A549 (cell line): ENCODE data around the gene ITFG1. TPM values are rescaled to one million over a fixed set of nuclear protein-coding genes. Genes with fewer than 3 reads are reported as not detected.
"Not testable (repeated sequence)": the region's sequence is repeated elsewhere in the genome, so short reads cannot be mapped to it uniquely, and the experiment has no call there.

Experiments
- ATAC-seq, 2 experiments: fragments of 200-7000 bp in 1 of 2; fragments of >200 bp in 1 of 2; cut with Nextera tagmentation in 1 of 2; cut with Tn5 transposase in 1 of 2; 3 replicates each; pipeline versions ENCODE4 v1.8.0 to v1.9.1; 2018 to 2020; ENCODE audit warnings: mild to moderate bottlenecking in 1 of 2, moderate library complexity in 1 of 2
- CTCF ChIA-PET: fragments of 300-600 bp; sonication (Branson Sonifier 250); formaldehyde crosslinking; extraction: SDS; loops from one replicate; lab custom pipeline; 2021; ENCODE audit warnings: antibody characterized with exemption, inconsistent platforms; lab: Yijun Ruan, JAX
- POLR2A ChIA-PET: fragments of 350-600 bp; formaldehyde crosslinking; extraction: SDS; loops from one replicate; lab custom pipeline; 2021; ENCODE audit warnings: antibody characterized with exemption, inconsistent platforms; lab: Yijun Ruan, JAX
- DNase-seq, 2 experiments: peaks; one replicate each; pipeline versions ENCODE4 v3.0.0 to v3.0.0-alpha.2; 2011 to 2016; ENCODE audit warnings: low read depth in 1 of 2, low spot score in 1 of 2
- FAIRE-seq: peaks from 2 replicates; lab custom pipeline; 2011; peaks lifted over from hg19 to GRCh38; lab: Jason Lieb, UNC
- H3K27ac ChIP-seq, 2 experiments: fragments of >200 bp; sonication (Bioruptor Twin); formaldehyde crosslinking; 3 replicates each; pipeline ENCODE4 v1.5.1; 2016 to 2017
- H3K4me1 ChIP-seq: fragments of >200 bp; sonication (Bioruptor Twin); formaldehyde crosslinking; 3 replicates; pipeline ENCODE4 v1.6.1; 2016
- H3K4me2 ChIP-seq: fragments of >200 bp; sonication (Bioruptor Twin); formaldehyde crosslinking; 3 replicates; pipeline ENCODE4 v1.6.1; 2016
- H3K4me3 ChIP-seq: fragments of >200 bp; sonication (Bioruptor Twin); formaldehyde crosslinking; 3 replicates; pipeline ENCODE4 v1.5.1; 2016
- H3K9me3 ChIP-seq: fragments of >200 bp; sonication (Bioruptor Twin); formaldehyde crosslinking; 3 replicates; pipeline ENCODE4 v1.6.1; 2016
- CHD2 ChIP-seq: fragments of 150-350 bp; IDR thresholded peaks from 2 replicates; pipeline ENCODE4 v1.6.1; 2014; ENCODE audit warnings: low read length; ENCODE audit not compliant: partially characterized antibody
- FOSL2 ChIP-seq, 2 experiments: fragments of 450-650 bp in 1 of 2; fragments of >200 bp in 1 of 2; sonication (Bioruptor Twin) in 1 of 2; formaldehyde crosslinking; IDR thresholded peaks; 2 replicates each; pipeline versions ENCODE4 v1.5.0 to v1.6.1; 2016 to 2020; ENCODE audit warnings: mild to moderate bottlenecking in 1 of 2, moderate library complexity in 1 of 2
- FOXS1 ChIP-seq: fragments of 250-450 bp; sonication (Bioruptor Pico); IDR thresholded peaks from 2 replicates; pipeline ENCODE4 v1.5.0; 2020; ENCODE audit warnings: mild to moderate bottlenecking, moderate library complexity
- HDAC2 ChIP-seq: fragments of 200-600 bp; sonication (generic); IDR thresholded peaks from 2 replicates; pipeline ENCODE4 v1.6.1; 2016
- HOXA7 ChIP-seq: fragments of 250-450 bp; sonication (Bioruptor Pico); IDR thresholded peaks from 2 replicates; pipeline ENCODE4 v1.5.0; 2020; ENCODE audit warnings: mild to moderate bottlenecking, moderate library complexity
- HOXB13 ChIP-seq: fragments of 250-450 bp; sonication (Bioruptor Pico); IDR thresholded peaks from 2 replicates; pipeline ENCODE4 v1.5.0; 2020; ENCODE audit warnings: low read depth, mild to moderate bottlenecking, moderate library complexity
- KDM1A ChIP-seq: fragments of 200-600 bp; sonication (generic); IDR thresholded peaks from 2 replicates; pipeline ENCODE4 v1.6.1; 2016; ENCODE audit warnings: low read depth, mild to moderate bottlenecking
- KDM5A ChIP-seq: fragments of 200-600 bp; sonication (generic); IDR thresholded peaks from 2 replicates; pipeline ENCODE4 v1.6.1; 2016; ENCODE audit warnings: antibody characterized with exemption, mild to moderate bottlenecking
- NFE2L2 ChIP-seq: fragments of 150-350 bp; conservative IDR thresholded peaks from 2 replicates; pipeline ENCODE4 v1.6.1; 2014; ENCODE audit warnings: low read length
- NPAS2 ChIP-seq: fragments of 250-450 bp; sonication (Bioruptor Pico); IDR thresholded peaks from 2 replicates; pipeline ENCODE4 v1.8.0; 2022; ENCODE audit warnings: mild to moderate bottlenecking, moderate library complexity, borderline replicate concordance
- POLR2A ChIP-seq: IDR thresholded peaks from 2 replicates; pipeline ENCODE4 v1.6.1; 2012; ENCODE audit warnings: mild to moderate bottlenecking, low read length
- POLR2AphosphoS2 ChIP-seq: conservative IDR thresholded peaks from 2 replicates; pipeline ENCODE4 v1.6.1; 2012; ENCODE audit warnings: low read length, improper control_type of control experiment, inconsistent platforms
- RAD21 ChIP-seq, 2 experiments: fragments of >200 bp in 1 of 2; sonication (Bioruptor Twin) in 1 of 2; formaldehyde crosslinking in 1 of 2; IDR thresholded peaks in 1 of 2; conservative IDR thresholded peaks in 1 of 2; 2 replicates in 1 of 2; 3 replicates in 1 of 2; pipeline ENCODE4 v1.6.1; 2012 to 2018; ENCODE audit warnings: inconsistent platforms in 1 of 2
- RFX5 ChIP-seq: fragments of 450-650 bp; IDR thresholded peaks from 2 replicates; pipeline ENCODE4 v1.7.1; 2014; ENCODE audit warnings: antibody characterized with exemption, mild to moderate bottlenecking, moderate library complexity
- RNF2 ChIP-seq: fragments of 200-600 bp; sonication (generic); IDR thresholded peaks from 2 replicates; pipeline ENCODE4 v1.6.1; 2016; ENCODE audit warnings: low read depth, mild to moderate bottlenecking, antibody characterized with exemption, moderate library complexity, borderline replicate concordance
- SMC3 ChIP-seq: fragments of >200 bp; sonication (Bioruptor Twin); formaldehyde crosslinking; IDR thresholded peaks from 3 replicates; pipeline ENCODE4 v1.6.1; 2018; ENCODE audit warnings: inconsistent platforms
- SREBF2 ChIP-seq: fragments of 450-650 bp; IDR thresholded peaks from 2 replicates; pipeline ENCODE4 v1.6.1; 2014; ENCODE audit warnings: mild to moderate bottlenecking, moderate library complexity
- TFCP2L1 ChIP-seq: fragments of 250-450 bp; sonication (Bioruptor Pico); IDR thresholded peaks from 2 replicates; pipeline ENCODE4 v1.5.0; 2021; ENCODE audit warnings: mild to moderate bottlenecking
- TP53 ChIP-seq: fragments of 250-450 bp; sonication (Bioruptor Pico); IDR thresholded peaks from 2 replicates; pipeline ENCODE4 v1.5.0; 2021; ENCODE audit warnings: mild to moderate bottlenecking, moderate library complexity
- ZC3H11A ChIP-seq: fragments of 450-650 bp; IDR thresholded peaks from 2 replicates; pipeline ENCODE4 v1.6.1; 2014; ENCODE audit warnings: antibody characterized with exemption, mild to moderate bottlenecking
- ZSCAN20 ChIP-seq: fragments of 250-450 bp; sonication (Bioruptor Pico); IDR thresholded peaks from 2 replicates; pipeline ENCODE4 v1.8.0; 2022; ENCODE audit warnings: mild to moderate bottlenecking, moderate library complexity
- WGBS: methylation state at CpG from one replicate; pipeline ENCODE4 v1.1.6; 2017; ENCODE audit errors: missing lambda C conversion rate; 5-methylcytosine and 5-hydroxymethylcytosine counted together
- polyA plus RNA-seq, 4 experiments: library from polyadenylated mRNA; depleted of rRNA in 3 of 4; stranded (reverse); fragments of >200 nt; fragmentation: RNase III in 1 of 4; extraction: RNeasy Plus Mini Kit Qiagen cat#74134 plus additional on column Dnase treatment in 1 of 4; gene quantifications; 2 replicates in 3 of 4; 3 replicates in 1 of 4; pipeline ENCODE4 v1.2.3, GENCODE V29; 2011 to 2017
- TF ChIP-seq, protein P1 (sequence below): fragments of 250-450 bp; sonication (Bioruptor Pico); IDR thresholded peaks from 2 replicates; pipeline ENCODE4 v1.5.0; 2021; ENCODE audit warnings: mild to moderate bottlenecking, moderate library complexity, borderline replicate concordance
- TF ChIP-seq, protein P2 (sequence below): fragments of >200 bp; sonication (Bioruptor Twin); formaldehyde crosslinking; IDR thresholded peaks from 2 replicates; pipeline ENCODE4 v1.6.1; 2016
- TF ChIP-seq, protein P3 (sequence below): IDR thresholded peaks from 2 replicates; pipeline ENCODE4 v1.6.1; 2012; ENCODE audit warnings: low read depth, borderline replicate concordance
- TF ChIP-seq, protein P4 (sequence below): fragments of >200 bp; sonication (Bioruptor Twin); formaldehyde crosslinking; IDR thresholded peaks from 3 replicates; pipeline ENCODE4 v1.6.1; 2016

ITFG1 gene
- polyA plus RNA-seq, 2 of the 4 experiments (the other 2 are of a cell fraction), result 32.9 to 112 TPM

DNA sequence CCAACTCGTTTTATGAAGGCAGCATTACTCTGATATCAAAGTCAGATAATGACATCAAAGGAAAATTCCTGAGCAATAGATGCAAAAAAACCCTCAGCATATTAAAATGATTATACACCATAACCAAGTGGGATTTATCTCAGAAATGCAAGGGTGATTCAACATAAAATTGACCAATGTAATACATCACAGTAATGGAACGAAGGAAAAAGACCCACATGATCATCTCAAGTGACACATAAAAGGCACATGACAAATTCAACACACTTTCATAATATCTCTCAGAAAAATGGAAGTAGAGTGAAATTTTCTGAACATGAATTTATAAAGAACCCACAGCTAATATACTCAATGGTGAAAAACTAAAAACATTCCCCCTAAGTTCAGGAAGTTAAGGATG is 118.8 kb downstream of the ITFG1 start:
- Histone ChIP-seq H3K9me3 (peaks cover 8% of the 10 kb centered on the region; the same call in 1 of the 3 replicates), H3K4me1 (no peaks in the 10 kb centered on the region)
- CTCF ChIA-PET, result no interaction called here
- 53% methylated on average over 2 of the region's 2 CpGs for WGBS
- TF ChIP-seq, protein P1, sequence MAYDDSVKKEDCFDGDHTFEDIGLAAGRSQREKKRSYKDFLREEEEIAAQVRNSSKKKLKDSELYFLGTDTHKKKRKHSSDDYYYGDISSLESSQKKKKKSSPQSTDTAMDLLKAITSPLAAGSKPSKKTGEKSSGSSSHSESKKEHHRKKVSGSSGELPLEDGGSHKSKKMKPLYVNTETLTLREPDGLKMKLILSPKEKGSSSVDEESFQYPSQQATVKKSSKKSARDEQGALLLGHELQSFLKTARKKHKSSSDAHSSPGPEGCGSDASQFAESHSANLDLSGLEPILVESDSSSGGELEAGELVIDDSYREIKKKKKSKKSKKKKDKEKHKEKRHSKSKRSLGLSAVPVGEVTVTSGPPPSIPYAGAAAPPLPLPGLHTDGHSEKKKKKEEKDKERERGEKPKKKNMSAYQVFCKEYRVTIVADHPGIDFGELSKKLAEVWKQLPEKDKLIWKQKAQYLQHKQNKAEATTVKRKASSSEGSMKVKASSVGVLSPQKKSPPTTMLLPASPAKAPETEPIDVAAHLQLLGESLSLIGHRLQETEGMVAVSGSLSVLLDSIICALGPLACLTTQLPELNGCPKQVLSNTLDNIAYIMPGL, result no peak
- TF ChIP-seq CHD2 (no peak), NPAS2 (no peak), SMC3 (no peak), POLR2AphosphoS2 (no peak), RNF2 (no peak), RFX5 (no peak), TP53 (no peak), FOSL2 (IDR thresholded peaks at IDR 0.05) (no peak), FOSL2 (CRISPR knock-in tag; IDR thresholded peaks at IDR 0.05) (no peak), HOXB13 (CRISPR knock-in tag) (no peak), HOXA7 (CRISPR knock-in tag) (no peak), POLR2A (no peak)
- TF ChIP-seq, protein P2, sequence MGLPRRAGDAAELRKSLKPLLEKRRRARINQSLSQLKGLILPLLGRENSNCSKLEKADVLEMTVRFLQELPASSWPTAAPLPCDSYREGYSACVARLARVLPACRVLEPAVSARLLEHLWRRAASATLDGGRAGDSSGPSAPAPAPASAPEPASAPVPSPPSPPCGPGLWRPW, result no peak
- TF ChIP-seq, protein P3, sequence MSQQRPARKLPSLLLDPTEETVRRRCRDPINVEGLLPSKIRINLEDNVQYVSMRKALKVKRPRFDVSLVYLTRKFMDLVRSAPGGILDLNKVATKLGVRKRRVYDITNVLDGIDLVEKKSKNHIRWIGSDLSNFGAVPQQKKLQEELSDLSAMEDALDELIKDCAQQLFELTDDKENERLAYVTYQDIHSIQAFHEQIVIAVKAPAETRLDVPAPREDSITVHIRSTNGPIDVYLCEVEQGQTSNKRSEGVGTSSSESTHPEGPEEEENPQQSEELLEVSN, result no peak
- TF ChIP-seq, all 56 proteins: peak for 0
- Histone ChIP-seq H3K27ac (no peak overlapping the region), H3K4me2 (no peak overlapping the region), H3K4me3 (no peak overlapping the region)
- ATAC-seq, result no peak
- POLR2A ChIA-PET, result no interaction called here
- no peak for DNase-seq
- no peak for FAIRE-seq

DNA sequence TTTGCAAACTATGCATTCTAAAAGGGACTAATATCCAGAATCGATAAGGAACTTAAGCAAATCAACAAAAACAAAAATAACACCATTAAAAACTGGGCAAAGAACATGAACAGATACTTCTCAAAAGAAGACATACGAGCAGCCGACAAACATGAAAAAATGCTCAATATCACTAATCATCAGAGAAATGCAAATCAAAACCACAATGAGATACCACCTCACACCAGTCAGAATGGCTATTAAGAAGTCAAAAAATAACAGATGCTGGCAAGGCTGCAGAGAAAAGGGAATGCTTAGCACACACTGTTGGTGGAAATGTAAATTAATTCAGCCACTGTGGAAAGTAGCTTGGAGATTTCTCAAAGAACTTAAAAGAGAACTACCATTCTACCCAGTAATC is 130.3 kb downstream of the ITFG1 start:
- H3K4me3 ChIP-seq, FAIRE-seq, H3K27ac ChIP-seq, H3K9me3 ChIP-seq, POLR2A ChIA-PET, CTCF ChIA-PET, H3K4me2 ChIP-seq, ATAC-seq, DNase-seq, H3K4me1 ChIP-seq: not testable (repeated sequence)
- WGBS, result 96% methylated on average over 3 of the region's 3 CpGs

DNA sequence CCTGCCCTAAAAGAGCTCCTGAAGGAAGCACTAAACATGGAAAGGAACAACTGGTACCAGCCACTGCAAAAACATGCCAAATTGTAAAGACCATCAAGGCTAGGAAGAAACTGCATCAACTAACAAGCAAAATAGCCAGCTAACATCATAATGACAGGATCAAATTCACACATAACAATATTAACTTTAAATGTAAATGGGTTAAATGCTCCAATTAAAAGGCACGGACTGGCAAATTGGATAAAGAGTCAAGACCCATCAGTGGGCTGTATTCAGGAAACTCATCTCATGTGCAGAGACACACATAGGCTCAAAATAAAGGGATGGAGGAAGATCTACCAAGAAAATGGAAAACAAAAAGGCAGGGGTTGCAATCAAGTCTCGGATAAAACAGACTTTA is 136.6 kb downstream of the ITFG1 start:
- POLR2A ChIA-PET, H3K9me3 ChIP-seq, ATAC-seq, H3K4me2 ChIP-seq, CTCF ChIA-PET, H3K4me3 ChIP-seq, H3K27ac ChIP-seq, FAIRE-seq, H3K4me1 ChIP-seq, DNase-seq: not testable (repeated sequence)
- 91% methylated on average over 2 of the region's 2 CpGs for WGBS

DNA sequence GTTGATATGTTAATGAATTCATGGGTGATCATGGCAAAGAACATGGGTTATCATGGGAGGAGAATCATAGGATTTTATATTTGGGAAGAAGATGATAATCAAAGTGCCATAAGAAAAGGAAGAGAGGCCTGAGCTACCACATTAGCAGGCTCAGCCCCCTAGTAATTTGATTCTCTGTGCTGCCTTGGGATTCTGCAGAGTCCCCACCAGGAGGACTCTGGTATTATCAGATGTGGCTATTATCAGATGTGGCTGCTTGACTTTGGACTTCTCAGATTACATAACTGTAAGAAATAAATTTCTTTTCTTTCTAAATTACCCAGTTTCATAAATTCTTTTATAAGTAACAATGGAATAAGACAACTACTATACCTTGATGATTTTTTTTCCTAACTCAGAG is 137.6 kb downstream of the ITFG1 start:
- no peak for FAIRE-seq
- Histone ChIP-seq H3K27ac (no peak overlapping the region), H3K9me3 (no peaks in the 10 kb centered on the region), H3K4me2 (no peak overlapping the region), H3K4me1 (no peaks in the 10 kb centered on the region), H3K4me3 (no peak overlapping the region)
- ChIA-PET CTCF (no interaction called here), POLR2A (no interaction called here)
- TF ChIP-seq ZC3H11A (no peak), CHD2 (no peak), KDM1A (no peak), HOXA7 (CRISPR knock-in tag) (no peak), SREBF2 (no peak), KDM5A (no peak), ZSCAN20 (CRISPR knock-in tag) (no peak), HOXB13 (CRISPR knock-in tag) (no peak), NFE2L2 (no peak), POLR2A (no peak), RAD21 (conservative IDR thresholded peaks at IDR 0.05 in 1 of 2, IDR thresholded peaks at IDR 0.05 in 1 of 2) (no peak), TFCP2L1 (CRISPR knock-in tag) (no peak), FOXS1 (CRISPR knock-in tag) (no peak), TP53 (no peak), SMC3 (no peak), HDAC2 (no peak)
- TF ChIP-seq, protein P4, sequence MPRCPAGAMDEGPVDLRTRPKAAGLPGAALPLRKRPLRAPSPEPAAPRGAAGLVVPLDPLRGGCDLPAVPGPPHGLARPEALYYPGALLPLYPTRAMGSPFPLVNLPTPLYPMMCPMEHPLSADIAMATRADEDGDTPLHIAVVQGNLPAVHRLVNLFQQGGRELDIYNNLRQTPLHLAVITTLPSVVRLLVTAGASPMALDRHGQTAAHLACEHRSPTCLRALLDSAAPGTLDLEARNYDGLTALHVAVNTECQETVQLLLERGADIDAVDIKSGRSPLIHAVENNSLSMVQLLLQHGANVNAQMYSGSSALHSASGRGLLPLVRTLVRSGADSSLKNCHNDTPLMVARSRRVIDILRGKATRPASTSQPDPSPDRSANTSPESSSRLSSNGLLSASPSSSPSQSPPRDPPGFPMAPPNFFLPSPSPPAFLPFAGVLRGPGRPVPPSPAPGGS, result no peak
- ATAC-seq, result no peak
- DNase-seq, result no peak
